Spleen (tissue), 11 donors: ENCODE data around the gene FNBP1. TPM values are rescaled to one million over a fixed set of nuclear protein-coding genes. Genes with fewer than 3 reads are reported as not detected.
"Not testable (repeated sequence)": the region's sequence is repeated elsewhere in the genome, so short reads cannot be mapped to it uniquely, and the experiment has no call there.

ENCODE experiments used
- DNase-seq: peaks from one replicate; pipeline ENCODE4 v3.0.0-alpha.2; 2020
- H3K27ac ChIP-seq, 8 donors: fragments of 200-600 bp; sonication (generic) in 7 of 8; 1 replicate in 4 of 8; 2 replicates in 4 of 8; pipeline versions ENCODE4 v1.5.0 to v1.8.0; 2016 to 2021; ENCODE audit warnings: inconsistent platforms in 4 of 8, mild to moderate bottlenecking in 4 of 8, moderate library complexity in 1 of 8
- H3K27me3 ChIP-seq, 7 donors: fragments of 200-600 bp; sonication (generic) in 6 of 7; replicated peaks in 1 of 7; 1 replicate in 4 of 7; 2 replicates in 3 of 7; pipeline versions ENCODE4 v1.5.0 to v1.8.0; 2016 to 2021; ENCODE audit warnings: inconsistent platforms in 3 of 7, mild to moderate bottlenecking in 1 of 7
- H3K36me3 ChIP-seq, 6 donors: fragments of 200-600 bp; sonication (generic) in 5 of 6; 1 replicate in 4 of 6; 2 replicates in 2 of 6; pipeline versions ENCODE4 v1.5.0 to v1.8.0; 2016 to 2021; ENCODE audit warnings: inconsistent platforms in 2 of 6
- H3K4me1 ChIP-seq, 6 donors: fragments of 200-600 bp; sonication (generic) in 5 of 6; 1 replicate in 3 of 6; 2 replicates in 3 of 6; pipeline versions ENCODE4 v1.5.0 to v1.8.0; 2016 to 2021; ENCODE audit warnings: inconsistent platforms in 3 of 6
- H3K4me3 ChIP-seq, 8 donors: fragments of 200-600 bp; sonication (generic) in 7 of 8; 1 replicate in 4 of 8; 2 replicates in 4 of 8; pipeline versions ENCODE4 v1.5.0 to v1.8.0; 2016 to 2021; ENCODE audit warnings: inconsistent platforms in 4 of 8, mild to moderate bottlenecking in 4 of 8, moderate library complexity in 2 of 8
- H3K9me3 ChIP-seq, 8 donors: fragments of 200-600 bp; sonication (generic) in 7 of 8; 1 replicate in 4 of 8; 2 replicates in 4 of 8; pipeline versions ENCODE4 v1.5.0 to v1.8.0; 2016 to 2021; ENCODE audit warnings: inconsistent platforms in 4 of 8
- CTCF ChIP-seq, 11 experiments: fragments of 200-600 bp in 7 of 11; fragments of 450-650 bp in 4 of 11; sonication (generic) in 4 of 11; IDR thresholded peaks in 8 of 11; conservative IDR thresholded peaks in 3 of 11; 1 replicate in 7 of 11; 2 replicates in 4 of 11; pipeline versions ENCODE4 v1.4.0 to v1.8.0; 2016 to 2021; ENCODE audit warnings: antibody characterized with exemption in 11 of 11, inconsistent platforms in 4 of 11, mild to moderate bottlenecking in 1 of 11
- POLR2A ChIP-seq, 3 donors: fragments of 450-650 bp; IDR thresholded peaks; one replicate each; pipeline ENCODE4 v1.5.1; 2017; ENCODE audit warnings: antibody characterized with exemption in 3 of 3, mild to moderate bottlenecking in 1 of 3
- POLR2AphosphoS5 ChIP-seq, 3 donors: sonication (generic); formaldehyde crosslinking; IDR thresholded peaks; one replicate each; pipeline ENCODE4 v1.5.1; 2017; ENCODE audit warnings: antibody characterized with exemption in 3 of 3
- WGBS, 5 donors: extraction: QIAGEN DNeasy Blood & Tissue Kit in 3 of 5; methylation state at CpG; one replicate each; pipeline versions ENCODE4 v1.1.5 to v1.1.7; 2013 to 2018; 5-methylcytosine and 5-hydroxymethylcytosine counted together
- intact Hi-C: fragments of 100-400 bp; cut with DNase I; formaldehyde crosslinking; loops from one replicate; pipeline ENCODE4 v1.15.0; 2023; ENCODE audit warnings: low total_unique reads
- polyA plus RNA-seq, 3 donors: library from polyadenylated mRNA; stranded (reverse); fragments of 200-250 nt; gene quantifications; one replicate each; pipeline ENCODE4 v1.2.1, GENCODE V29; 2013
- total RNA-seq, 7 donors: library from RNA; depleted of rRNA in 3 of 7; stranded (reverse); fragments of >200 nt in 3 of 7; fragmentation: NEBNext Ultra II Directional in 4 of 7; extraction: Animal tissue kit (Norgen Biotek cat#: 25700) in 4 of 7; gene quantifications; one replicate each; pipeline versions ENCODE4 v1.1.0 to v1.2.1, GENCODE V29; 2016 to 2021
- donor health status: healthy with polysubstance abuse.
- donor health status: DM: no; HTN: no; CAD: no; lungs with moderate emphysema.
- donor health status: DM: no; HTN: no; CAD: no.
- donor health status: Bipolar disorder and iron deficiency.
- donor health status: healthy.
- donor health status: DM: no; HTN: no; CAD: no.
- donor health status: DM: yes; HTN: yes; CAD: no.

The FNBP1 gene
- total and polyA plus RNA-seq, 10 donors = 40.6 to 156 (median 146) TPM

GRCh38 chr9:129998491-129999140 lies 44.4 kb downstream of the FNBP1 start:
- no peaks in the 10 kb centered on the region for H3K9me3 ChIP-seq
- no peak for TF ChIP-seq POLR2A (IDR thresholded peaks at IDR 0.05)
- TF ChIP-seq CTCF (IDR thresholded peaks at IDR 0.05 in 8 of 11, conservative IDR thresholded peaks at IDR 0.05 in 3 of 11) = no peak
- no peak for TF ChIP-seq POLR2AphosphoS5 (IDR thresholded peaks at IDR 0.05)
- 60 to 74% (median 64%) methylated on average over 5 of the region's 5 CpGs for WGBS, 5 donors
- H3K27me3 ChIP-seq = no peaks in the 10 kb centered on the region
- H3K36me3 ChIP-seq = peaks cover 0 to 42% (median 6%) of the 10 kb centered on the region in 6 donors
- H3K4me1 ChIP-seq = peaks cover 29 to 99% (median 88%) of the 10 kb centered on the region in 6 donors
- no peak for DNase-seq
- no peak overlapping the region for H3K4me3 ChIP-seq
- peak overlapping the region in 5 of 8 donors; percentile 7 to 91 (median 88) for H3K27ac ChIP-seq
- intact Hi-C loops = no loop called here

- intact Hi-C loops = not testable (repeated sequence)
These were observed 45.3 kb downstream of the FNBP1 start for GRCh38 chr9:129997706-129998105.

GRCh38 chr9:129996161-129996830 lies 46.7 kb downstream of the FNBP1 start:
- 27 to 46% (median 39%) methylated on average over 7 of the region's 7 CpGs for WGBS, 5 donors
- H3K27ac ChIP-seq = peak overlapping the region; percentile 44 to 91 (median 82)
- no peaks in the 10 kb centered on the region for H3K9me3 ChIP-seq
- H3K4me3 ChIP-seq = peak overlapping the region in 2 of 8 donors; percentile 4 to 30
- TF ChIP-seq CTCF (IDR thresholded peaks at IDR 0.05 in 8 of 11, conservative IDR thresholded peaks at IDR 0.05 in 3 of 11) (no peak), POLR2AphosphoS5 (IDR thresholded peaks at IDR 0.05) (peak in 1 of 3 donors; percentile 22)
- intact Hi-C loops = no loop called here
- H3K27me3 ChIP-seq = no peaks in the 10 kb centered on the region
- H3K36me3 ChIP-seq = peaks cover 0 to 29% (median 6%) of the 10 kb centered on the region in 6 donors
- H3K4me1 ChIP-seq = peaks cover 24 to 99% (median 91%) of the 10 kb centered on the region in 6 donors
- no peak for DNase-seq

More at GRCh38 chr9:129997706-129998105, 45.3 kb downstream of the FNBP1 start:
- DNase-seq, H3K27me3 ChIP-seq, H3K4me3 ChIP-seq, H3K9me3 ChIP-seq: not testable (repeated sequence)
- peaks cover 29 to 99% (median 86%) of the 10 kb centered on the region in 6 donors for H3K4me1 ChIP-seq
- WGBS, 5 donors = 83 to 100% (median 96%) methylated on average over 3 of the region's 3 CpGs
- peaks cover 0 to 36% (median 6%) of the 10 kb centered on the region in 6 donors for H3K36me3 ChIP-seq
- peak overlapping the region in 4 of 8 donors; percentile 86 to 91 (median 88) for H3K27ac ChIP-seq

- peak in 1 of 3 donors; percentile 25 for TF ChIP-seq POLR2AphosphoS5 (IDR thresholded peaks at IDR 0.05)
- TF ChIP-seq POLR2A (IDR thresholded peaks at IDR 0.05) = no peak
- no peak for TF ChIP-seq CTCF (IDR thresholded peaks at IDR 0.05 in 8 of 11, conservative IDR thresholded peaks at IDR 0.05 in 3 of 11)
- no peak for DNase-seq
These were observed 47.4 kb downstream of the FNBP1 start for GRCh38 chr9:129995409-129996160.

More at GRCh38 chr9:129995409-129996160, 47.4 kb downstream of the FNBP1 start:
- Histone ChIP-seq H3K27me3 (no peaks in the 10 kb centered on the region), H3K9me3 (no peaks in the 10 kb centered on the region), H3K36me3 (peaks cover 0 to 27% (median 6%) of the 10 kb centered on the region in 6 donors), H3K27ac (peak overlapping the region; percentile 44 to 91 (median 82)), H3K4me1 (peaks cover 26 to 99% (median 91%) of the 10 kb centered on the region in 6 donors), H3K4me3 (peak overlapping the region in 2 of 8 donors; percentile 4 to 30)
- WGBS, 5 donors = 25 to 41% (median 30%) methylated on average over 5 of the region's 5 CpGs
- intact Hi-C loops = no loop called here
